Endodermal cell (in vitro differentiated cells): ENCODE results near the gene IL19. TPM values are rescaled to one million over a fixed set of nuclear protein-coding genes. Genes with fewer than 3 reads are reported as not detected.
"Not testable (repeated sequence)": the region's sequence is repeated elsewhere in the genome, so short reads cannot be mapped to it uniquely, and the experiment has no call there.

ENCODE experiments used
- DNase-seq: peaks from one replicate; pipeline ENCODE4 v3.0.0-alpha.2; 2017
- H3K27ac ChIP-seq: 2 replicates; pipeline ENCODE4 v1.5.1; 2013; ENCODE audit warnings: mild to moderate bottlenecking, low read depth, low read length, moderate library complexity
- H3K27me3 ChIP-seq: 2 replicates; pipeline ENCODE4 v1.6.1; 2013; ENCODE audit warnings: mild to moderate bottlenecking, low read length, moderate library complexity; ENCODE audit not compliant: insufficient read depth, control insufficient read depth, poor library complexity, severe bottlenecking
- H3K36me3 ChIP-seq: 2 replicates; pipeline ENCODE4 v1.7.0; 2013; ENCODE audit warnings: mild to moderate bottlenecking, low read length, moderate library complexity; ENCODE audit not compliant: control insufficient read depth, insufficient read depth
- H3K4me1 ChIP-seq: one replicate; pipeline ENCODE4 v1.7.0; 2013; ENCODE audit warnings: low read length; ENCODE audit not compliant: control insufficient read depth, insufficient read depth
- H3K4me3 ChIP-seq: 2 replicates; pipeline ENCODE4 v1.5.1; 2013; ENCODE audit warnings: mild to moderate bottlenecking, low read length, moderate library complexity
- H3K9ac ChIP-seq: 2 replicates; pipeline ENCODE4 v1.6.1; 2013; ENCODE audit warnings: mild to moderate bottlenecking, low read length, moderate library complexity; ENCODE audit not compliant: poor library complexity, severe bottlenecking; ENCODE audit errors: extremely low read depth
- H3K9me3 ChIP-seq: 2 replicates; pipeline ENCODE4 v1.6.1; 2013; ENCODE audit warnings: mild to moderate bottlenecking, low read length, moderate library complexity; ENCODE audit not compliant: control insufficient read depth
- H3K27ac Mint-ChIP-seq: 2 replicates; pipeline ENCODE4 v1.8.0; 2020; ENCODE audit warnings: mixed read lengths
- H3K27me3 Mint-ChIP-seq: 2 replicates; pipeline ENCODE4 v1.8.0; 2021; ENCODE audit warnings: mild to moderate bottlenecking, mixed read lengths; ENCODE audit not compliant: insufficient read depth
- H3K36me3 Mint-ChIP-seq: 2 replicates; pipeline ENCODE4 v1.8.0; 2020; ENCODE audit warnings: low read depth, mixed read lengths
- H3K4me1 Mint-ChIP-seq: 2 replicates; pipeline ENCODE4 v1.8.0; 2020; ENCODE audit warnings: mixed read lengths
- H3K4me3 Mint-ChIP-seq: 2 replicates; pipeline ENCODE4 v1.8.0; 2020; ENCODE audit warnings: mild to moderate bottlenecking, moderate library complexity, mixed read lengths
- H3K9me3 Mint-ChIP-seq: 2 replicates; pipeline ENCODE4 v1.8.0; 2020; ENCODE audit warnings: mild to moderate bottlenecking, mixed read lengths
- WGBS, 2 experiments: methylation state at CpG; one replicate each; pipeline versions ENCODE4 v1.1.5 to v1.1.7; 2013; ENCODE audit warnings: missing lambda C conversion rate in 2 of 2, mixed read lengths in 1 of 2; ENCODE audit not compliant: insufficient coverage in 1 of 2, insufficient read length in 1 of 2; 5-methylcytosine and 5-hydroxymethylcytosine counted together
- total RNA-seq, 2 donors: library from RNA; stranded (reverse); fragmentation: NEBNext Ultra II Directional in 1 of 2; extraction: Animal tissue kit (Norgen Biotek cat#: 25700) in 1 of 2; gene quantifications; 2 replicates in 1 of 2; 3 replicates in 1 of 2; pipeline ENCODE4 v1.2.1, GENCODE V29; 2021
- TF ChIP-seq, protein P1 (sequence below): fragments of 200-600 bp; sonication (generic); conservative IDR thresholded peaks from 2 replicates; pipeline ENCODE4 v1.5.0; 2021; ENCODE audit warnings: antibody characterized with exemption, mild to moderate bottlenecking

IL19 gene
- total RNA-seq, 2 donors from 2014 or later: not detected

DNA sequence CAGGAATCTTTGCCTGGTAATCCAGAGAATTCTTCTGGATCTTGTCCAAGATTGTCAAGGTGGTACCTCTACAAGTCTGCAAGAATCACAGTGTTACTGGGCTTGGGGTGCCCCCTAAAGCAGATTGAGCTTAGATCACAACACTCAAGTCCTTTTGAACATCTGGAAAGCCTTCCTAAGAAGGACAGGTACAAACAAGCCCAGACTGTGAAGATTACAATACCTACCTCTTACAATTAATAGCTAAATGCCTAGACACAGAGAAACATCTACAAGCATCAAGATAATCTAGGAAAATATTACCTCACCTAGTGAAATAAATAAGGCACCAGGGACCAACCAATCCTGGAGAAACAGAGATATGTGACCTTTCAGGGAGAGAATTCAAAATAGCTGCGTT lies 77.4 kb downstream of the IL19 start:
- H3K4me3 Mint-ChIP-seq: no peak overlapping the region
- no peak overlapping the region for H3K27ac Mint-ChIP-seq
- H3K4me1 ChIP-seq: no peaks in the 10 kb centered on the region
- WGBS, 2 experiments: 88% methylated on average over 1 of the region's 1 CpG; no CpG with 5 or more reads in 1 of the 2 experiments
- H3K36me3 ChIP-seq: no peaks in the 10 kb centered on the region
- peaks cover 18% of the 10 kb centered on the region for H3K9me3 Mint-ChIP-seq
- peaks cover 13% of the 10 kb centered on the region for H3K27me3 Mint-ChIP-seq
- peaks cover 19% of the 10 kb centered on the region for H3K9me3 ChIP-seq
- no peak for DNase-seq
- no peak overlapping the region for H3K9ac ChIP-seq
- no peaks in the 10 kb centered on the region for H3K36me3 Mint-ChIP-seq
- H3K27me3 ChIP-seq: no peaks in the 10 kb centered on the region
- H3K4me1 Mint-ChIP-seq: peaks cover 5% of the 10 kb centered on the region
- H3K27ac ChIP-seq: no peak overlapping the region
- no peak overlapping the region for H3K4me3 ChIP-seq
- TF ChIP-seq, protein P1, sequence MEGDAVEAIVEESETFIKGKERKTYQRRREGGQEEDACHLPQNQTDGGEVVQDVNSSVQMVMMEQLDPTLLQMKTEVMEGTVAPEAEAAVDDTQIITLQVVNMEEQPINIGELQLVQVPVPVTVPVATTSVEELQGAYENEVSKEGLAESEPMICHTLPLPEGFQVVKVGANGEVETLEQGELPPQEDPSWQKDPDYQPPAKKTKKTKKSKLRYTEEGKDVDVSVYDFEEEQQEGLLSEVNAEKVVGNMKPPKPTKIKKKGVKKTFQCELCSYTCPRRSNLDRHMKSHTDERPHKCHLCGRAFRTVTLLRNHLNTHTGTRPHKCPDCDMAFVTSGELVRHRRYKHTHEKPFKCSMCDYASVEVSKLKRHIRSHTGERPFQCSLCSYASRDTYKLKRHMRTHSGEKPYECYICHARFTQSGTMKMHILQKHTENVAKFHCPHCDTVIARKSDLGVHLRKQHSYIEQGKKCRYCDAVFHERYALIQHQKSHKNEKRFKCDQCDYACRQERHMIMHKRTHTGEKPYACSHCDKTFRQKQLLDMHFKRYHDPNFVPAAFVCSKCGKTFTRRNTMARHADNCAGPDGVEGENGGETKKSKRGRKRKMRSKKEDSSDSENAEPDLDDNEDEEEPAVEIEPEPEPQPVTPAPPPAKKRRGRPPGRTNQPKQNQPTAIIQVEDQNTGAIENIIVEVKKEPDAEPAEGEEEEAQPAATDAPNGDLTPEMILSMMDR: no peak

DNA sequence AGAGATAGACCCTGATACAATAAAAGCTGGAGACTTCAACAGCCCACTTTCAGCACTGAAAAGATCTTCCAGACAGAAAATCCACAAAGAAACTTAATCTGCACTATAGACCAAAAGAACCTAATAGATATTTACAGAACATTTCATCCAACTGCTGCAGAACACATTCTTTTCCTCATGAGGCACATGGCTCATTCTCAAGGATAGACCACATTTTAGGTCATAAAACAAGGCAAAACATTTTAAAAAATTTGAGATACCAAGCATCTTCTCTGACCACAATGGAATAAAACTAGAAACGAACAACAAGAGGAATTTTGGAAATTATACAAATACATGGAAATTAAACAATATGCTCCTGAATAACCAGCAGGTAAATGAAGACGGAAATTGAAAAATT lies 79.8 kb downstream of the IL19 start:
- peaks cover 25% of the 10 kb centered on the region for H3K9me3 ChIP-seq
- WGBS, 2 experiments: 88 to 100% methylated on average over 1 to 2 of the region's 2 CpGs
- no peaks in the 10 kb centered on the region for H3K4me1 ChIP-seq
- no peak overlapping the region for H3K27ac ChIP-seq
- Mint-ChIP-seq H3K27ac (no peak overlapping the region), H3K27me3 (peaks cover 13% of the 10 kb centered on the region), H3K9me3 (peaks cover 21% of the 10 kb centered on the region), H3K4me1 (peaks cover 5% of the 10 kb centered on the region), H3K4me3 (no peak overlapping the region), H3K36me3 (no peaks in the 10 kb centered on the region)
- TF ChIP-seq, protein P1: no peak
- H3K36me3 ChIP-seq: no peaks in the 10 kb centered on the region
- no peak overlapping the region for H3K9ac ChIP-seq
- no peak for DNase-seq
- H3K27me3 ChIP-seq: no peaks in the 10 kb centered on the region
- H3K4me3 ChIP-seq: no peak overlapping the region

DNA sequence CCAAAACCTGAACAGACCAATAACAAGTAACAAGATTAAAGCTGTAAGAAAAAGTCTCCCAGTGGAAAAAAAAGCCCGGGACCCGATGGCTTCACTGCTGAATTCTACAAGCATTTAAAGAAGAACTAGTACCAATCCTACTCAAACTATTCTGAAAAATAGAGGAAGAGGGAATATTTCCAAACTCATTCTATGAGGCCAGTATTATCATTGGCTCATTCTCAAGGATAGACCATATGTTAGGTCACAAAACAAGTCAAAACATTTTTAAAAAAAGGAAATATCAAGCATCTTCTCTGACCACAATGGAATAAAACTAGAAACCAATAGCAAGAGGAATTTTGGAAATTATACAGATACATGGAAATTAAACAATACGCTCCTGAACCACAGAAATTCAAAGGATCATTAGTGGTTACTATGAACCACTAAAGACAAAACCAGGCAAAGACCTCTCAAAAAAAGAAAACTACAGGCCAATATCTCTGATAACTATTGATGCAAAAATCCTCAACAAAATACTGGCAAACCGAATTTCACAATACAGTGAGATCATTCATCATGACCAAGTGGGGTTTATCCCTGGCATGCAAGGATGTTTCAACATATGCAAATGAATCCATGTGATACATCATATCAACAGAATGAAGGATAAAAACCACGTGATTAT lies 80.9 kb downstream of the IL19 start:
- Mint-ChIP-seq H3K27me3 (peaks cover 14% of the 10 kb centered on the region), H3K4me1 (peaks cover 5% of the 10 kb centered on the region), H3K9me3 (peaks cover 21% of the 10 kb centered on the region), H3K27ac (no peak overlapping the region), H3K4me3 (no peak overlapping the region), H3K36me3 (no peaks in the 10 kb centered on the region)
- Histone ChIP-seq H3K9ac (no peak overlapping the region), H3K27me3 (no peaks in the 10 kb centered on the region), H3K9me3 (peaks cover 25% of the 10 kb centered on the region), H3K36me3 (no peaks in the 10 kb centered on the region), H3K4me1 (no peaks in the 10 kb centered on the region), H3K4me3 (no peak overlapping the region), H3K27ac (no peak overlapping the region)
- DNase-seq: no peak
- WGBS, 2 experiments: 71 to 100% methylated on average over 2 to 5 of the region's 5 CpGs
- TF ChIP-seq, protein P1: no peak

DNA sequence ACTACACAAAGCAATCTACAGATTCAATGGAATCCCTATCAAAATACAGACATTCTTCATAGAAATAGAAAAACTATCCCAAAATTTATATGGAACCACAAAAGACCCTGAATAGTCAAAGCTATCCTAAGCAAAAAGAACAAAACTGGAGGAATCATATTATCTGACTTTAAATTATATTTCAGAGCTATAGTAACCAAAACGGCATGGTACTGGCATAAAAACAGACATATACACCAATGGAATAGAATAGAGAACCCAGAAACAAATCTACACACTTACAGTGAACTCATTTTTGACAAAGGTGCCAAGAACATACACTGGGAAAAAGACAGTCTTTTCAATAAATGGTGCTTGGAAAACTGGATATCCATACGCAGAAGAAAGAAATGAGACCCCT lies 82.1 kb downstream of the IL19 start:
- H3K9me3 ChIP-seq: peaks cover 25% of the 10 kb centered on the region
- not testable (repeated sequence) for H3K27ac ChIP-seq, H3K27me3 ChIP-seq, H3K4me3 ChIP-seq, H3K36me3 Mint-ChIP-seq, H3K36me3 ChIP-seq, H3K4me1 ChIP-seq, DNase-seq, H3K4me1 Mint-ChIP-seq, H3K9ac ChIP-seq, H3K27ac Mint-ChIP-seq, H3K4me3 Mint-ChIP-seq
- Mint-ChIP-seq H3K27me3 (peaks cover 14% of the 10 kb centered on the region), H3K9me3 (peaks cover 21% of the 10 kb centered on the region)
- WGBS, 2 experiments: 80 to 95% methylated on average over 1 to 2 of the region's 2 CpGs

DNA sequence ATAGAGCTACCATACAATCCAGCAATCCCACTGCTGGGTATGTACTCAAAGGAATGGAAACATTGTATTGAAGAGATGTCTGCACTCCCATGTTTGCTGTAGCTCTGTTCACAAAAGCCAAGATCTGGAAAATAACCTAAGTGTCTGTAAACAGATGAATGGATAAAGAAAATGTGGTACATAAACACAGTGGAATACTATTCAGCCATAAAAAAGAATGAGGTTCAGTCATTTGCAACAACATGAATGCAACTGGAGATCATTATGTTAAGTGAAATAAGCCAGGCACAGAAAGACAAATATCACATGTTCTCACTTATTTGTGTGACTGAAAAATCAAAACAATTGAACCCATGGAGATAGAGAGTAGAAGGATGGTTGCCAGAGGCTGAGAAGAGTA lies 83.1 kb downstream of the IL19 start:
- Mint-ChIP-seq H3K9me3 (peaks cover 21% of the 10 kb centered on the region), H3K27me3 (peaks cover 14% of the 10 kb centered on the region)
- H3K27ac ChIP-seq, H3K4me3 ChIP-seq, H3K9ac ChIP-seq, DNase-seq, H3K36me3 Mint-ChIP-seq, H3K27me3 ChIP-seq, H3K4me1 ChIP-seq, H3K36me3 ChIP-seq, H3K4me3 Mint-ChIP-seq, H3K4me1 Mint-ChIP-seq, H3K27ac Mint-ChIP-seq: not testable (repeated sequence)
- peaks cover 25% of the 10 kb centered on the region for H3K9me3 ChIP-seq
